ENCODE results near the gene GDA.

- TF ChIP-seq CTCF (IDR thresholded peaks at IDR 0.05) (no peak), POLR2A (IDR thresholded peaks at IDR 0.05) (no peak)
Measured at GRCh38 chr9:72128526-72128925, 20.7 kb upstream of the GDA start.
